Activated CD4-positive, alpha-beta T cell treated with anti-CD3 and anti-CD28 coated beads for 4 hours (primary cell): ENCODE results near the gene QRICH2.
"Not testable (repeated sequence)": the region's sequence is repeated elsewhere in the genome, so short reads cannot be mapped to it uniquely, and the experiment has no call there.

Experiments used
- DNase-seq, 2 donors: peaks; one replicate each; pipeline ENCODE4 v3.0.0-alpha.2; 2020

QRICH2 gene

DNA sequence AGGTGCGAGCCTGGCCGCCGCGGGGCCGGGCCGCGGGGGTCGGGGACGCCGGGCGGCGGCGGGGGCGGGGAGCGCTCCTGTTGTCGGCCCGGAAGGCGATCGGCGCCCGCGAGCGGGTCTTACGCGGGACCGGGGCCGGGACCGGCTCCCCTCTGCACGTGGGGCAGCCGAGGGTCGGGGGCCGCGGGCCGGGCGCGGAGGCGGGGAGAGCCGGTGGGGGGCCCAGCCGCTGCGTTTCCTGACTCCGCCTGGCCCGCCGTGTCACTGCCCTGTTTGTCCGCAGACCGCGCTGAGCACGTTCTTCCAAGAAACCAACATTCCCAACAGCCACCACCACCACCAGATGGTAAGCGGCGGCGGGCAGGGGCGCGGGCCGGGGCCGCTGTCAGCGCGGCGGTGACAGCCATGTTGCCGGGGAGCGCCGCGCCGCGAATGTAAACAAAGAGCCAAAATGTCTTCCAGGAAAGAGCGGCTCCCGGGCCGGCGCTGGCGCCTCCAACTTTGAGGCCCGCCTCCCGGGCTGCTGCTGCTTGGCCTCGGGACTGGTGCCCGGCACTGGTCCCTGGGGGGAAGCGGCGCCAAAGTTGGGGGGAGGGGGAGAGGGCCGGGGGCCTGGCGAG lies 42.3 kb downstream of the QRICH2 start:
- peak in 1 of 2 donors; percentile 55 for DNase-seq

DNA sequence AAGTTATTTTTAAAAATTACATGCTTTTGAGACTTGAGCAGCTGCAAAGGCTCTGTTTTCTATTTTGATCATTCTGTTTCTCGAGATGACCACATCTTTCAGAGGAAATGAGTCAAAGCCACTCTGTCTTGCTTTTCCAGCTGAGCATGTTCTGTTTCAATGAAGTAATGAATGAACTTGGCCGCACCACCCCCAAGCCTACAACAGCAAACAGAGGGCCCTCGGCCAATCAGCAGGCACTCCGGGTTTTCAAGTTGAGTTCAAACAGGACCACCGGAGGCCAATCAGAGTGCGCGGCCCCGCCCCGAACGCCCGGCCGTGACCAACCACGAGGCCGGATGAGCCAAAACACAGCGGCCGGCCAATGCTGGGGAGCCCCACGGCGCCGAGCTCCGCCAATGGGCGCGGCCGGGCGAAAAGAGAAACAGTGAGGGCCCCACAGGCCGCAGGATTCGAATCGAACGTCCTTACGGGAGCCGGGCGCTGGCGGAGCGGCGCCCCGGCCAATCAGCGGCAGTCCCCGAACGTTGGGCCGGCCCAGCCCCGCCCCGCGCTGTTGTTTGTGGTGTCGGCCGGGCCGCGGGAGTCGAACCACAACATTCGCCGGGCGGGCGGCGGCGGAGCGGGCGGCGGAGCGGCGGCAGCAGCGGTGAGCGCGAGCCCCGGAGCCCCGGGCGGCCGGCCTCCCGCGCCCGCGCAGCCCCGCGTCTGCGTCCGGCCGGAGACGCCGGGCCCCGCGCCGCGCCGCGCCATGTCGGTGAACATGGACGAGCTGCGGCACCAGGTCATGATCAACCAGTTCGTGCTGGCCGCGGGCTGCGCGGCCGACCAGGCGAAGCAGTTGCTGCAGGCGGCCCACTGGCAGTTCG lies 43.1 kb downstream of the QRICH2 start, which contains the start of gene UBALD2:
Gene UBALD2 (plus strand): TSS at position 594 of the 869 bp plus-strand sequence. CDS start 158 bp downstream, at position 752.
- peak; percentile 97 to 99 for DNase-seq

DNA sequence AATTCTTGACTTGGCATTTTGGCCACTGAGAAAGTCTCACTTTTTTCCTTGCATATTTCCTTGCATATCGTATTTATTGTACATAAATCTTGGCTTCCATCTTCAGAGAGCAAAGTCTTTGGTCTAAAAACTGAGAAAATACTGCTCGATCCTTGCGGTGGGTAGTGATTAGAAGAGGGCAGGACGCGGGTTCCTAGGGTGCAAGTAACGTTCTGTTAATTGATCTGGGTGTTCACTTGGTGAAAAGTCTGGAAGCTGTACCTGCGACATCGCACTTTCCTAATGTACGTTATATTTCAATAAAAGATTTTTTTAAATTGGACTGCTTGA lies 43.7 kb downstream of the QRICH2 start:
- DNase-seq, result no peak

DNA sequence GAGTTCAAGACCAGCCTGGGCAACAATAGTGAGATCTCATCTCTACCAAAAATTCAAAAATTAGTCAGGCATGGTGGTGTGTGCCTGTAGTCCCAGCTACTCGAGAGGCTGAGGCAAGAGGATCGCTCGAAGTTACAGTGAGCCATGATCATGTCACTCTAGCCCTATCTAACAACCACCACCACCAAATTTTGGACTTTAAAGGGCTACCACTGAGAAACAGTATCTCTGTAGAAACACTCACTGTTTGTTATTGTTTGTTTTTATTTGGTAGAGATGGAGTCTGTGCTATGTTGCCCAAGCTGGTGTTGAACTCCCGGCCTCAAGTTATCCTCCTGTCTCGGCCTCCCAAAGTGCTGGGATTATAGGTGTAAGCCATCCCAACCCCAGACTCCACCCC lies 44.2 kb downstream of the QRICH2 start:
- DNase-seq, result no peak

DNA sequence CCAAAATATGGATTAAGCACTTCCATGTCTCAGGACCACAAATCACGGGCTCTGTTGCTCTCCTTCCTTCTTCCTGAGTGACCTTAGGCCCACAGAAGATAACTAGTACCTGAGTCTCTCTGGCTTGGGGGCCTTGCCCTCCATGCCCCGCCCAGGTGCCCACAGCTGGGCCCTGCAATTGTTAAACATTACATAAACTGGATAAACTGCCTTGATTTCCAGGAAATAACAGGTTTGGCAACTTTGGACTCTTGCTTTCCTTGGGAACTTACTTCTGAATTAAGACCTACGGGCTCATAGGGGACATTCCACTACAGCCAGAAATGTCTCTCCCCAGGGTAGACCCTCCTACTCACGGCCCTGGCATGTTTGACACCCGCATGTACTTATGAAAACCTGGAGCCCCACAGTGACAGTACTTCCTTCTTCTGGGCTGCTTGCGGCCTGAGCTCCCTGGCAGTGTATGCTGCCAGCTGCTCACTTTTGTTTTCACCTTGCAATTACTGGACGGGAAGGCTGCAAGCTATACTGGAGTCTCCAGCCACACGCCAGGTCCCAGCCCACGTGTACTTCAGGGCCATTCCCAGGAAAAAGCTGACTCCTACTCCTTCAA lies 45.2 kb downstream of the QRICH2 start:
- DNase-seq, result no peak

DNA sequence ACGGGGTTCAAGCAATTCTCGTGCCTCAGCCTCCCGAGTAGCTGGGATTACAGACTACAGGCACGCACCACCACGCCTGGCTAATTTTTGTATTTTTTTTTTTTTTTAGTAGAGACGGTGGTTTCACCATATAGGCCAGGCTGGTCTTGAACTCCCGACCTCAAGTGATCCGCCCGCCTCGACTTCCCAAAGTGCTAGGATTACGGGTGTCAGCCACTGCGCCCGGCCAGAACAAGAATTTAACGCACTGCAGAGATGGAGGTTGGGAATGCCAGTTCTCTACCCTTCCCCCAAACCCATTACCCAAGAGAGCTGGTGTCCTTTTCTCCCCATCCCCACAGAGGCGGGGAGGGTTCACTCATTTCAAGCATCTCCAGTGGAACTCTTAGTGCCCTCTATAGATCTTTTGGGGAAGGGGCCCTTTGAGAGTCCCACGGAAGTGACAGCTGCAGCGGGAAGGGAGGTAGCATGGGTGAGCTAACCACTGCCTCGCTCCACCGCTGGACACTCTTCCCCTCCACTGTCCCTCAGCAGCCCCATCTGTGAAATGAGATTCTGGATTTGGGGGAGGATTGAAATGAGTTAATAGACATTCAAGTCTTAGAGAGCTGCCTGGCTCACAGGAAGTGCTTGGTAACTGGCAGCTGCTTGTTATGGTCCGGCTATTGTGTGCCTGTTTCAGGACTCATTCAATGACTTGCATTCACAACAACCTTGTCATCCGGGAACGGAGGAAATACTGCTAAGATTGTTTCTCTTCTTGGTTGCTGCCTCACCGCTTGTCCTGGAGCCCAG lies 46.5 kb downstream of the QRICH2 start:
- DNase-seq, result no peak

DNA sequence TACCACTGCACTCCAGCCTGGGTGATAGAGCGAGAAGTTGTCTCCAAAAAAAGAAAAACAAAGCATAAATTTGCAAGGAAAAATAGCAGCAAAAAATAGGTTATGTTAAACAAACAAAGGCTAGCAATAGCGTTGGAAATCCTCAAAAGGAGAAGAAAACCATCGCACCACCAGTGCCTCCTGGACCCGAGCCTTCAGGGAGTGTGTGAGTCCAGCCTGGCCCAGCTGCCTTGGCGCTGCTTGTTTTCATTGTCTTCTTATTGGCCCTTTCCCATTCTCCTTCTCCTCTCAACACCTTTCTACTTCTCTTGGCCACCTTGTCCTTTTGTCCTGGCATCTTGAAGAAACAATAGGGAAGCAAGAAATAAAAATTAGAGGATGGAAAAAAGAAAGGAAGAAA lies 47.4 kb downstream of the QRICH2 start:
- no peak for DNase-seq

DNA sequence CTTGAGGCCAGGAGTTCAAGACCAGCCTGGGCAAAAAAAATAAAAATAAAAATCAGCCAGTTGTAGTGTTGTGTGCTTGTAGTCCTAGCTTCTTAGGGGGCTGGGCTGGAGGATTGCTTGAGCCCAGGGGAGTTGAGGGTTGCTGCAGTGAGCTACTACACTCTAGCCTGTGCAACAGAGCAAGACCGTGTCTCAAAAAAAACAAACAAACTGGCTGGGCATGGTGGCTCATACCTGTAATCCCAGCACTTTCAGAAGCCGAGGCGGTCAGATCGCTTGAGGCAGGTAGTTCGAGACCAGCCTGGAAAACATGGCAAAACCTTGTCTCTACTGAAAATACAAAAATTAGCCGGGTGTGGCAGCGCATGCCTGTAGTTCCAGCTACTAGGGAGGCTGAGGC lies 47.9 kb downstream of the QRICH2 start:
- no peak for DNase-seq

DNA sequence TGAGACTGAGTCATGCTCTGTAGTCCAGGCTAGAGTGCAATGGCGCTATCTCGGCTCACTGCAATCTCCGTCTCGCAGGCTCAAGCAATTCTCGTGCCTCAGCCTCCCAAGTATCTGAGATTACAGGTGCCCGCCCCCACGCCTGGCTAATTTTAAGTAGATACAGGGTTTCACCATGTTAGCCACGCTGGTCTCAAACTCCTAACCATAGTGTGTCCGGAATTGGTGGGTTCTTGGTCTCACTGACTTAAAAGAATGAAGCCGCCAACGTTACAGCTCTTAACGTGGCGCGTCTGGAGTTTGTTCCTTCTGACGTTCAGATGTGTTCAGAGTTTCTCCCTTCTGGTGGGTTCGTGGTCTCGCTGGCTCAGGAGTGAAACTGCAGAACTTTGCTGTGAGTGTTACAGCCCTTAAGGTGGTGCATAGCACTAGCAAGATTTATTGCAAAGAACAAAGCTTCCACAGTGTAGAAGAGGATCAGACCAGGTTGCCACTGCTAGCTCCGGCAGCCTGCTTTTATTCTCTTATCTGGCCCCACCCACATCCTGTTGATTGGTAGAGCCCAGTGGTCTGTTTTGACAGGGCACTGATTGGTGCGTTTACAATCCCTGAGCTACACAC lies 51.5 kb downstream of the QRICH2 start:
- DNase-seq, result not testable (repeated sequence)

DNA sequence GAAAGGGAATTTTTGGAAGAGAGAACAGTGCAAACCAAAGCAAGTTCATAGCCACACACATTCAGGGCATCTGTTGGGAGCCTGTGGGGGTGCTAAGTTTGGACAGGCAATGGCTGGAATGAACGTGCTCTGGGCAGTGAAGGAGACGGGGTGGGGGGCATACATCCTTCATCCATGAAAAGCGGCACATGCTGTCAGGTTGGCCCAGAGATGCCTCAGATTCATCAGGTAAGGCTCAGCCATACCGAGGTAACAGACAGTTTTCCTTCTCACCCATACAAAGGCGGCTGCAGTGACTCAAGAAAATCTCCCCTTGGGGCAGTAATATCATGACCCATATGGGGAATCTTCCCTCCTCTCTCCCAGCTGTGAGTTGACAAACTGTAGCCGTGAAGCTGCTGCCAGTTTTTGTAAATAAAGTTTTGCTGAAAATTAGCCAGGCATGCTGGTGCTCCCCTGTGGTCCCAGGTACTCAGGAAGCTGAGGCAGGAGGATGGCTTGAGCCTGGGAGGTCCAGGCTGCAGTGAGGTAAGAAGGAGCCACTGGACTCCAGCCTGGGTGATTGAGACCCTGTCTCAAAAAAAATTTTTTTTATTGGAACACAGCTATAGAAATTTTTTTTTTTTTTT lies 52.2 kb downstream of the QRICH2 start:
- no peak for DNase-seq

DNA sequence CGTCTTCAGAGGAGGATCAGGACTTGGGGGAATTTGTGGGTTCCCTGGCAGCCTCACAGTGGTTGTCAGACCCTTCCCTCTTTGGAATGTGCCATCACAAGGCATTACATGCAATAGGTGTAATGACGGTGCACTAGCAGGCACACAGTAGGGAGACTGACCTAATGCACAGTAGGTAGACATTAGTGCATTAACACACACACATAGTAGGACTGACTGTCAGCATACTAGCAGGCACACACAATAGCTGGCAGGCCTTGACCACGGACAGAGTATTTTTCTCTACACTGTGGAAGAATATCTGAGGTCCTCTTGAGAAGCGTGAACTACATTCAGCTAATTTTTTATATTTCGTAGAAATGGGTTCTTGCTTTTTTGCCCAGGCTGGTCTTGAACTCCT lies 53.8 kb downstream of the QRICH2 start:
- no peak for DNase-seq

DNA sequence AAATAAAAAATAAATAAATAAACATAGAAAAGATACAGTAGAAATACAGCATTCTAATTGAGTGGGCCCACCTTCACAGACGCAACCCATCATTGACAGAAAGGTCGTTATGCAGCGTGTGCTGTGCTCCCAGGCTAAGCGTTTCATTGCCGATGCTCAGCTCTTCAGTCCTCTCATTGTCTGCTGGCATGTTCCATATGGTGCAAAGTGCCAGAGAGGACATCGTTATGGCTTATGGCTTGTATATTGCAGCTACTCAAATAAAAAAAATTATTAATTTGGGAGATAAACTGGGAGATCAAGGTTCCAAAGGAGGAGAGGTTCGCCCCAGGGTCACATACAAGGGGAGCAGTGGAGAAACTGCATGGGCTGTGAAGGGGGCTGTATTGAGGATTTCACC lies 54.2 kb downstream of the QRICH2 start:
- no peak for DNase-seq

DNA sequence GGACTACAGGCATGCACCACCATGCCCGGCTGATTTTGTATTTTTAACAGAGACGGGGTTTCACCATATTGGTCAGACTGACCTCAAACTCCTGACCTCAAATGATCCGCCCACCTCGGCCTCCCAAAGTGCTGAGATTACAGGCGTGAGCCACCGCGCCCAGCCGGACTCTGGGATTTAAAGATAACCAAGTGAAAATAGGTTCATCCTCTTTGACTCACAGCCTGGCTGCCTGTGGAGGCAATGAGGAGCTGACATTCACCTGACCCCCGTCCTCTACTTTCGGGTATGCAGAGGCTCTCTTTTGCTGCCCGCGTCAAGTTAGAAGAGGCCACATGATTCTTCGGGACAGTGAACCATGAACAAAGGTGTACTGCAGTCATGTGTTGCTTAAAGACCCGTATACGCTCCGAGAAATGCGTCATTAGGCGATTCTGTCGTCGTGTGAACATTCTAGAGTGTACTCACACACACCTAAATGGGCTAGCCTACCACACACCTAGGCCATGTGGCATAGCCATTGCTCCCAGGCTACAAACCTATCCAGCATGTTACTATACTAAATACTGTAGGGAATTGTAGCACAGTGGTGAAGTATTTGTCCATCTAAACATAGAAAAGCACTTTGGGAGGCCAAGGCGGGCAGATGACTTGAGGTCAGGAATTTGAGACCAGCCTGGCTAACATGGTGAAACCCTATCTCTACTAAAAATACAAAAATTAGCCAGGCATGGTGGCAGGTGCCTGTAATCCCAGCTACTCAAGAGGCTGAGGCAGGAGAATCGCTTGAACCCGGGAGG lies 54.9 kb downstream of the QRICH2 start:
- not testable (repeated sequence) for DNase-seq

DNA sequence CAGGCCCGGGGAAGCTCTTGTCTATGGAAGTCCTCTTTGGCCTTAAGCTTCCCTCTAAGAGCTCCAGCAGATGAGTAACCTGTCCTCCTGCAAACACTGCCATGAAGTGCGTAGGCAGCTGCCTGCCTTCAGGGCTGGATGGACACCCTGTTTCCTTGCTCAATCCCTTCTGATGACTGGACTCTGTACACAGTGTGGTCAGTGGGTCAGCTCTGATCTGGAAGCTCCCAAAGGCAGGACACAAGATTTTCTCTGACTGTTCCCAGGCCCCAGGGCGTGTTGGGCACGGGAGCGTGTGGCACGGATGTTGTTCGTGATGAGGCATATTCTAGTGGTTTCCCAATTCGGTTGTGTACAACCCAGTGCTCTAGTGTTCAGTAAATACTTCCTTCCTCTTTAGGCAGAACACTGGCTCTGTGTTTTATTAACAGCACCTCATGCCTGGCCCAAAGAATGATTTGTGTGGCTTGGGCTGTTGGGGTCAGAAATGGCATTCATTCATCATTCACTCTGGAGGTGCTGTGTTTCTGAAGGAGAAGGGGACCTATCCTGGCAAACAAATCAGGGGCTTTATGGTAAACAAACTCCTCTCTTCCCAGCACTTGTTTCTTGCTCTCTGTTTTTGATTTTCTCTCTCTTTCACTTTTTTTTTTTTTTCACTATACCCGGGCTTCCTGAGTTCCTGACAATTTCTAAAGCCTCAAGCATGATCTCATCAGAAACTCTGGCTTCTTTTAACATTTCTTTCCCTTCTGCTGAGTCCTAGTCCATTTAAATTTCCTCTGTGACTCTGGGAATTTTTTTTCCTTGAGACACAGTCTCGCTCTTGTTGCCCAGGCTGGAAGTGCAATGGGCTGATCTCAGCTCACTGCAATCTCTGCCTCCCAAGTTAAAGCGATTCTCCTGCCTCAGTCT lies 55.8 kb downstream of the QRICH2 start:
- no peak for DNase-seq

DNA sequence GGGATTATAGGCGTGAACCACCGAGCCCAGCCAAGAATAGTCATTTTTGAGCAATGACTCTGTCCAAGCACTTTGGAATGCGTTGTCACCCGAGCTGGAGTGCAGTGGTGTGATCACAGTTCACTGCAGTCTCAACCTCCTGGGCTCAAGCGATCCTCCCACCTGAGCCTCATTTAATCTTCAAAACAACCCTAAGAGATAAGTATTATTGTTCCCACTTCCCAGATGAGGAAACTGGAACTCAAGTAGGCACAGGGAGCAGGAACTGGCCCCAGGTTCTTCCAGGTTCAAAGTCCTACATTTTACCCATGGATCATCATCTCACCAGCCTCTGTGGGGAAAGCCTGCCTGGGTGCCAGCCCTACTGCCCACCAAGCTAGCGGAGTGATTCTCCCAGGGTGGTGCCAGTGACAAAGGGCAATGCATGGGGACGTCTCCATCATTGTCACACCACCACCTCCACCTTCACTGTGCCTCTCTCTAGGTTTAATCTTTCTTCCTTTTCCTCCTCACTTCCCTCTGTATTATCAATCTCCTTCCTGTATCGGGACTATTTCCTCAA lies 56.5 kb downstream of the QRICH2 start:
- no peak for DNase-seq

DNA sequence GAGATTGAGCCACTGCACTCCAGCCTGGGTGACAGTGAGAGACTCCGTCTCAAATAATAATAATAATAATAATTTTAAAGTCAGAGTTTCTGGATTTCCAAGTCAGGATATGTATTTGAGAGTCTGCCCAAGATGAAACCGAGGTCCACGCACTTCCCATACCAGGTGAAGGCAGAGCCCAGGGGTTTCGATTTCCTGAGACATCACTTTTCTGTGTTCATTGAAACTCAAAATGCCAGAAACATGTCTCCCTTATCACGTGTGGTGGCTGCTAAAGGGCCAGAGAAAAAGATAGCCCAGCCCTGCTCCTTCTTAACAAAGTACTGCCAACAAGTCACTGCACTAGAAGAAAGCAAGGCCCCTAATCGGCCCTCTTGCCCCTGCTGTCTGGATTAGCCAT lies 57.9 kb downstream of the QRICH2 start:
- no peak for DNase-seq

DNA sequence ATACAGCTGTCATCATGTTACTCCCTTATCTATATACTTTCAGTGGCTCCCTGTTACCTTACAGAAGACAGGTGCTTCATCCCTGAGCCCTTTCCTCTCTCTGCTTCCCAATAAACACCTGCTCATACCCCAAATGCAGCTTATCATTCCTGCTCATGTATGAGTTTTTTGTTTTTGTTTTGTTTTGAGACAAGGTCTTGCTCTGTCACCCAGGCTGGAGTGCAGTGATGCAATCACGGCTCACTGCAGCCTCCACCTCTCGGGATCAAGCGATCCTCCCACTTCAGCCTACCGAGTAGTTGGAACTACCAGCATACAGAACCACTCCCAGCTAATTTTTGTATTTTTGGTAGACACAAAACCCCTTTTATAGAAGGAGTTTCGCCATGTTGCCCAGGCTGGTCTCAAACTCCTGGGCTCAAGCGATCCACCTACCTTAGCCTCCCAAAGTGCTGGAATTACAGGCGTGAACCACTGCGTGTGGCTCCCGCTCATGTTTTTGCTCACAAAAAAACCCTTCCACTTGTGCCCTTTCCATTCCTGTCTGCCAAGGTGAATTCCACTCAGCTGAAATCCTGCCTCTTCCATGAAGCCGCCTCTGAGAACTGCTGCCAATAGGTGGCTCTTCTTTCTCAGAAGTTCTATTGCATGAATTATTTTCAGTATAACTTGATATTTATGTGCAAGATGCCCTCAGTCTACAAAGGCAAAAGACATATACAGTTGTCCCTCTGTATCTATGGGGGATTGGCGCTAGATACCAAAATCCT lies 59.9 kb downstream of the QRICH2 start:
- no peak for DNase-seq

DNA sequence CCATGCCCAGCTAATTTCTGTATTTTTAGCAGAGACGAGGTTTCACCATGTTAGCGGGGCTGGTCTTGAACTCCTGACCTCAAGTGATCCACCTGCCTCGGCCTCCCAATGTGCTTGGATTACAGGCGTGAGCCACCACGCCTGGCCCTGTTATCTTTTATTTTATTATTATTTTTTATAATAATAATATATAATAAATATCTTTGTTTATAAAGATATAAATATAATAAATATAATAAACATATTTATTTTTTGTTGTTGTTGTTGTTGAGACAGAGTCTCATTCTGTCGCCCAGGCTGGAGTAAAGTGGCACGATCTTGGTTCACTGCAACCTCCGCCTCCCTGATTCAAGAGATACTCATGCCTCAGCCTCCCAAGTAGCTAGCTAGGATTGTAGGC lies 60.8 kb downstream of the QRICH2 start:
- no peak for DNase-seq
